Measurements from ENCODE around the gene MLLT10. TPM values are rescaled to one million over a fixed set of nuclear protein-coding genes. Genes with fewer than 3 reads are reported as not detected.

The MLLT10 gene
- total and polyA plus RNA-seq, 2 donors (not counting 3 experiments of a cell fraction or from before 2014, with no cell fraction given), result 35.4 to 54.0 TPM

DNA sequence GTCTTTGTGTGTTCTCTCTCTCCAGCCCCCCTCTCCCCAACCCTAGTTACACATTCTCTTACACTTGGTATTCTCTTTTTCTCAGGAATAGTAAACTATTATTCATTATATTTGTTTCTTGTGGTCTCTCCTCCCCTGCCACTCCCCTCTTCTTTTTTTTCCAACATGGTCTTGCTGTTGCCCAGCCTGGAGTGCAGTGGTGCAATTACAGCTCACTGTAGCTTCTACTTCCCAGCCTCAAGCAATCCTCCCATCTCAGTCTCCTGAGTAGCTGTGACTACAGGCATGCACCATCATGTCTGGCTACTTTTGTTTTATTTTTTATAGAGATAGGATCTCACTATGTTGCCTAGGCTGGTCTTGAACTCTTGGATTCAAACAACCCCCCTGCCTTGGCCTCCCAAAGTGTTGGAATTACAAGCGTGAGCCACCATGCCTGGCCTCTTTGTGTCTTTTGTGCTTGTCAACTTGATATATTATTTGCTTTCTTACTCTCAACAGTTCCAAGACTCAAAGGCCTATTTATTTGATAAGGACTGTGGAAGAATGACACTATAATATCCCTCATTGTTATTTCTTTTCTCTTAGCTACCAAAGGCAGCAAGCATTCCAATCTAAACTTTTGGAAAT, 66.9 kb downstream of the MLLT10 start:
- FAIRE-seq, result no peak
- Histone ChIP-seq H3K36me3 (ENCODE audit: control insufficient read depth in 2 of 2, extremely low read depth in 1 of 2, insufficient read depth in 2 of 2, low read length in 2 of 2) (no peaks in the 10 kb centered on the region), H3K4me3 (replicated peaks in 1 of 3; ENCODE audit: insufficient read depth in 1 of 3, low read depth in 1 of 3, low read length in 3 of 3) (no peak overlapping the region), H3K27me3 (ENCODE audit: control insufficient read depth in 2 of 2, insufficient read depth in 2 of 2, low read length in 2 of 2) (no peaks in the 10 kb centered on the region), H4K20me1 (replicated peaks; ENCODE audit: control insufficient read depth, extremely low read depth, insufficient read depth, low read length) (no peaks in the 10 kb centered on the region), H3K4me2 (ENCODE audit: insufficient read depth, low read length) (no peak overlapping the region), H3K4me1 (ENCODE audit: control insufficient read depth, extremely low read depth, insufficient read depth, low read length) (no peaks in the 10 kb centered on the region), H3K9ac (replicated peaks; ENCODE audit: extremely low read depth, insufficient read depth, low read length) (no peak overlapping the region), H3K79me2 (ENCODE audit: control insufficient read depth, insufficient read depth, low read length) (peaks cover 57% of the 10 kb centered on the region), H3K9me1 (replicated peaks; ENCODE audit: control insufficient read depth, extremely low read depth, insufficient read depth, low read length) (no peaks in the 10 kb centered on the region), H3K9me3 (replicated peaks; ENCODE audit: control insufficient read depth, insufficient read depth, low read length) (no peaks in the 10 kb centered on the region), H2AFZ (ENCODE audit: low read depth, low read length) (no peak overlapping the region), H3K27ac (ENCODE audit: insufficient read depth, low read depth, low read length) (no peak overlapping the region)
- ChIA-PET CTCF (interaction anchor here (1.2 kb wide), 1 partner anchor 51 kb away, joined by 3 read pairs; no protein-coding TSS in a partner anchor), POLR2A (no interaction called here)
- TF ChIP-seq EZH2 (IDR thresholded peaks at IDR 0.05; ENCODE audit: borderline replicate concordance, low read depth, low read length, severe bottlenecking), result no peak
- no peak for TF ChIP-seq POLR2AphosphoS5 (IDR thresholded peaks at IDR 0.05; ENCODE audit: insufficient read depth, low read depth, low read length)
- TF ChIP-seq FOS (IDR thresholded peaks at IDR 0.05; ENCODE audit: borderline replicate concordance, insufficient read depth, low read length), result no peak
- dilution Hi-C loops (cut with MboI; ENCODE audit: extremely low pct_ligation_motif_present, low sequenced_read_pairs), result no loop called here
- DNase-seq (ENCODE audit: low read depth, low spot score), result no peak
- no TSS peak for BruUV-seq (replicated peaks)
- intact Hi-C loops (cut with micrococcal nuclease), result no loop called here

DNA sequence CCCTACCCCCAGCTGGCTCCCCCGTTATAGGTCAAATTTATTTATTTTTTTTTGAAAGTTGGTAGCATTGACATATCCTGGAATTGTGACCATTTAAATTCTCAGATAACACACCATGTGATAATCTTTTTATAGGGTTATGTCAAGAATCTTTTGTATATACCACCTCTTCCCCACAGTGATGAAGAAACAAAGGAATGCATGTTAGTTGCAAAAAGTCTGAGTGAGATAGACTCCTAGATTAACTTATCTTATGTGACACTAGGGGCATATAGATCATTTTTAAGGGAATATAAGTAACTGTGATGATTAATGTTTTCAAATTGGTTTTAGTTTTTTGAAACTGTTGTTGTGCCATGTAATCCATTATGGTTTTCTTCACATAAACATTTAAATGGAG, 68.3 kb downstream of the MLLT10 start:
- no peaks in the 10 kb centered on the region for H3K27me3 ChIP-seq (ENCODE audit: control insufficient read depth in 2 of 2, insufficient read depth in 2 of 2, low read length in 2 of 2)
- no peaks in the 10 kb centered on the region for H3K36me3 ChIP-seq (ENCODE audit: control insufficient read depth in 2 of 2, extremely low read depth in 1 of 2, insufficient read depth in 2 of 2, low read length in 2 of 2)
- H3K4me1 ChIP-seq (ENCODE audit: control insufficient read depth, extremely low read depth, insufficient read depth, low read length), result no peaks in the 10 kb centered on the region
- CTCF ChIA-PET, result no interaction called here
- H3K4me2 ChIP-seq (ENCODE audit: insufficient read depth, low read length), result no peak overlapping the region
- TF ChIP-seq CTCF (IDR thresholded peaks at IDR 0.05; ENCODE audit: extremely low read depth in 1 of 2, insufficient read depth in 1 of 2, low read depth in 1 of 2, low read length in 2 of 2) (no peak), POLR2AphosphoS5 (IDR thresholded peaks at IDR 0.05; ENCODE audit: insufficient read depth, low read depth, low read length) (no peak), POLR2A (IDR thresholded peaks at IDR 0.05; ENCODE audit: low read depth, low read length) (no peak), JUN (IDR thresholded peaks at IDR 0.05; ENCODE audit: borderline replicate concordance, insufficient read depth, insufficient read length, low read depth) (no peak), MAX (IDR thresholded peaks at IDR 0.05; ENCODE audit: insufficient read depth, insufficient read length) (no peak), MYC (IDR thresholded peaks at IDR 0.05; ENCODE audit: low read depth, low read length) (no peak), FOS (IDR thresholded peaks at IDR 0.05; ENCODE audit: borderline replicate concordance, insufficient read depth, low read length) (no peak), EZH2 (IDR thresholded peaks at IDR 0.05; ENCODE audit: borderline replicate concordance, low read depth, low read length, severe bottlenecking) (no peak), GATA2 (IDR thresholded peaks at IDR 0.05; ENCODE audit: insufficient read depth, insufficient read length, low read depth, low read length) (no peak)
- H3K79me2 ChIP-seq (ENCODE audit: control insufficient read depth, insufficient read depth, low read length), result peaks cover 56% of the 10 kb centered on the region
- no peak overlapping the region for H3K27ac ChIP-seq (ENCODE audit: insufficient read depth, low read depth, low read length)
- no peak overlapping the region for H3K4me3 ChIP-seq (replicated peaks in 1 of 3; ENCODE audit: insufficient read depth in 1 of 3, low read depth in 1 of 3, low read length in 3 of 3)
- H3K9me1 ChIP-seq (replicated peaks; ENCODE audit: control insufficient read depth, extremely low read depth, insufficient read depth, low read length), result no peaks in the 10 kb centered on the region
- DNase-seq (ENCODE audit: low read depth, low spot score) (no peak), FAIRE-seq (no peak)
- POLR2A ChIA-PET, result no interaction called here
- no peaks in the 10 kb centered on the region for H4K20me1 ChIP-seq (replicated peaks; ENCODE audit: control insufficient read depth, extremely low read depth, insufficient read depth, low read length)
- dilution Hi-C loops (cut with MboI; ENCODE audit: extremely low pct_ligation_motif_present, low sequenced_read_pairs) (no loop called here), intact Hi-C loops (cut with micrococcal nuclease) (no loop called here)
- no peak overlapping the region for H3K9ac ChIP-seq (replicated peaks; ENCODE audit: extremely low read depth, insufficient read depth, low read length)
- no peak overlapping the region for H2AFZ ChIP-seq (ENCODE audit: low read depth, low read length)
- BruUV-seq (replicated peaks), result no TSS peak
- no peaks in the 10 kb centered on the region for H3K9me3 ChIP-seq (replicated peaks; ENCODE audit: control insufficient read depth, insufficient read depth, low read length)

Measured in endothelial cell of umbilical vein (primary cell).